ENCODE measurements around the gene PHF24. TPM values are rescaled to one million over a fixed set of nuclear protein-coding genes. Genes with fewer than 3 reads are reported as not detected.
A peak's percentile ranks its signal among the peaks of the same experiment; 100 is the strongest.

PHF24 gene
- total RNA-seq, 8 experiments from 2014 or later = 0.04 to 21.3 (median 0.93) TPM

- 50 to 90% (median 76%) methylated on average over 1 to 3 of the region's 3 CpGs; no CpG with 5 or more reads in 3 of the 10 experiments for WGBS, 10 experiments
- Histone ChIP-seq H3K4me3 (no peak overlapping the region), H3K4me1 (replicated peaks in 1 of 2) (no peaks in the 10 kb centered on the region), H3K27ac (no peak overlapping the region)
- ATAC-seq (replicated peaks in 6 of 8) = no peak
- in situ Hi-C loops (cut with MboI; ENCODE audit: low pct_unique_long_range_greater_than_20kb in 2 of 9, low sequenced_read_pairs in 9 of 9, unreplicated experiment in 9 of 9) = no loop called here
Measured at GRCh38 chr9:34962546-34962945, 4.5 kb downstream of the PHF24 start.

- 27 to 94% (median 53%) methylated on average over 1 to 2 of the region's 2 CpGs; no CpG with 5 or more reads in 5 of the 10 experiments for WGBS, 10 experiments
- no peak overlapping the region for H3K27ac ChIP-seq
- H3K4me1 ChIP-seq (replicated peaks in 1 of 2) = no peaks in the 10 kb centered on the region
Measured at GRCh38 chr9:34963552-34963951, 5.5 kb downstream of the PHF24 start.

DNA sequence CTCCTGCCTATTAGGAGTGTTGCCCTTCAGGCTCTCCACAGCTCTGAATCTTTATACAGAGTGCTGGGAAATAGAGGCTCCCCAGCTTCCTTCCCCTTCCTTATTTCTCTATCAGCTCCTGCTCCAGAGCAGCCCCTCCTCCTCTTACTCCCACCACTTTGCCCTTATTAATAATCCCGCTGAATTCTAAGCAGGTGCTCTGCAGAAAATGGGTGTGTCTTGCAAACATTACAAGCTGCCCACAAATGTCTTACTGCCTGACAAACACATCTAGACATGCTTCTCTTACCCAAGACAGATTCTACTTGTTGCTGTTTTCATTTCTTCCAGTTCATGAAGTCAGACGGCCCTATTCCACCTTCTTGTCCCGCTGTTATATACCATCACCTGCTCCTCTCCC, 6.4 kb downstream of the PHF24 start:
- in situ Hi-C loops (cut with MboI; ENCODE audit: low pct_unique_long_range_greater_than_20kb in 2 of 9, low sequenced_read_pairs in 9 of 9, unreplicated experiment in 9 of 9) = no loop called here
- no peaks in the 10 kb centered on the region for H3K4me1 ChIP-seq (replicated peaks in 1 of 2)

More at GRCh38 chr9:34963552-34963951, 5.5 kb downstream of the PHF24 start:
- in situ Hi-C loops (cut with MboI; ENCODE audit: low pct_unique_long_range_greater_than_20kb in 2 of 9, low sequenced_read_pairs in 9 of 9, unreplicated experiment in 9 of 9) = no loop called here
- peak in 1 of 8 experiments; percentile 49 for ATAC-seq (replicated peaks in 6 of 8)
- H3K4me3 ChIP-seq = no peak overlapping the region

GRCh38 chr9:34971146-34971811, 13.2 kb downstream of the PHF24 start:
- in situ Hi-C loops (cut with MboI; ENCODE audit: low pct_unique_long_range_greater_than_20kb in 2 of 9, low sequenced_read_pairs in 9 of 9, unreplicated experiment in 9 of 9) = no loop called here
- H3K4me1 ChIP-seq (replicated peaks in 1 of 2) = no peaks in the 10 kb centered on the region
- 23 to 94% (median 80%) methylated on average over 1 to 13 of the region's 21 CpGs; no CpG with 5 or more reads in 3 of the 10 experiments for WGBS, 10 experiments
- H3K27ac ChIP-seq = no peak overlapping the region
- no peak for ATAC-seq (replicated peaks in 6 of 8)
- H3K4me3 ChIP-seq = no peak overlapping the region

More for the DNA sequence above, 6.4 kb downstream of the PHF24 start:
- ATAC-seq (replicated peaks in 6 of 8) = no peak
- H3K4me3 ChIP-seq = no peak overlapping the region
- H3K27ac ChIP-seq = no peak overlapping the region
- WGBS, 10 experiments = 25 to 100% (median 44%) methylated on average over 1 to 3 of the region's 3 CpGs; no CpG with 5 or more reads in 3 of the 10 experiments

DNA sequence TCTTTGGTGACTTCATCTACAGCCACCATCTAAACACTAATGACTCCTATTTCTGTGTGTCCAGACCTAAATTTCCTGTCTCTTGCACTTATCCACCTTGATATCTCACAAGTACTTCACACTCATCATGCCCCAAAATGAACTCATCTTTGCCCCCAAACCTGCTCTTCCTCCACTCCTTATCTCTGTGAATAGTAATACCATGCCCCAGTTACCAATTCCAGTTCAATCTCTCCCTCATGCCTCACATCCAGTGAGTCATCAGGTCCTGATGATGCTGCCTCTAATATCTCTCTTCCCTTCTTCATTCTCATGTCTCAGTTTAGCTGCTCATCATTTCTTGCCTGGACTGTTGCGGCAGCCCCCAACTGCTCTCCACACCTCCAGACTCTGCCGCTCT, 16.6 kb downstream of the PHF24 start:
- Histone ChIP-seq H3K27ac (no peak overlapping the region), H3K4me1 (replicated peaks in 1 of 2) (no peaks in the 10 kb centered on the region), H3K4me3 (no peak overlapping the region)
- WGBS, 10 experiments = 75 to 100% (median 92%) methylated on average over 1 to 2 of the region's 2 CpGs; no CpG with 5 or more reads in 5 of the 10 experiments
- in situ Hi-C loops (cut with MboI; ENCODE audit: low pct_unique_long_range_greater_than_20kb in 2 of 9, low sequenced_read_pairs in 9 of 9, unreplicated experiment in 9 of 9) = no loop called here
- ATAC-seq (replicated peaks in 6 of 8) = peak in 1 of 8 experiments; percentile 46

GRCh38 chr9:34976441-34976840, 18.4 kb downstream of the PHF24 start:
- ATAC-seq (replicated peaks in 6 of 8) = no peak
- Histone ChIP-seq H3K27ac (no peak overlapping the region), H3K4me3 (no peak overlapping the region), H3K4me1 (replicated peaks in 1 of 2) (no peaks in the 10 kb centered on the region)
- WGBS, 10 experiments = 48 to 100% (median 72%) methylated on average over 1 to 7 of the region's 11 CpGs; no CpG with 5 or more reads in 4 of the 10 experiments
- in situ Hi-C loops (cut with MboI; ENCODE audit: low pct_unique_long_range_greater_than_20kb in 2 of 9, low sequenced_read_pairs in 9 of 9, unreplicated experiment in 9 of 9) = no loop called here

GRCh38 chr9:34976992-34977391, 18.9 kb downstream of the PHF24 start:
- ATAC-seq (replicated peaks in 6 of 8) = no peak
- 20 to 87% (median 48%) methylated on average over 1 to 5 of the region's 11 CpGs; no CpG with 5 or more reads in 6 of the 10 experiments for WGBS, 10 experiments
- in situ Hi-C loops (cut with MboI; ENCODE audit: low pct_unique_long_range_greater_than_20kb in 2 of 9, low sequenced_read_pairs in 9 of 9, unreplicated experiment in 9 of 9) = no loop called here
- H3K27ac ChIP-seq = no peak overlapping the region
- no peaks in the 10 kb centered on the region for H3K4me1 ChIP-seq (replicated peaks in 1 of 2)
- H3K4me3 ChIP-seq = no peak overlapping the region

GRCh38 chr9:34980181-34980761, 22.2 kb downstream of the PHF24 start:
- no peak for ATAC-seq (replicated peaks in 6 of 8)
- WGBS, 10 experiments = 0 to 90% (median 60%) methylated on average over 2 to 6 of the region's 11 CpGs; no CpG with 5 or more reads in 5 of the 10 experiments
- in situ Hi-C loops (cut with MboI; ENCODE audit: low pct_unique_long_range_greater_than_20kb in 2 of 9, low sequenced_read_pairs in 9 of 9, unreplicated experiment in 9 of 9) = loop anchor here in 2 of 9 experiments (10.0 kb wide), 1 partner anchor 85 kb away; a partner anchor contains a TSS
- Histone ChIP-seq H3K4me3 (no peak overlapping the region), H3K4me1 (replicated peaks in 1 of 2) (peaks cover 0 to 2% of the 10 kb centered on the region in 2 donors), H3K27ac (no peak overlapping the region)

- in situ Hi-C loops (cut with MboI; ENCODE audit: low pct_unique_long_range_greater_than_20kb in 2 of 9, low sequenced_read_pairs in 9 of 9, unreplicated experiment in 9 of 9) = loop anchor here in 2 of 9 experiments (10.0 kb wide), 1 partner anchor 88 kb away; a partner anchor contains a TSS
- H3K27ac ChIP-seq = no peak overlapping the region
Measured at GRCh38 chr9:34982361-34982760, 24.3 kb downstream of the PHF24 start.

GRCh38 chr9:34983209-34983608, 25.1 kb downstream of the PHF24 start:
- no peak overlapping the region for H3K27ac ChIP-seq
- H3K4me1 ChIP-seq (replicated peaks in 1 of 2) = peaks cover 24 to 28% of the 10 kb centered on the region in 2 donors
- ATAC-seq (replicated peaks in 6 of 8) = no peak
- 40 to 90% (median 80%) methylated on average over 1 to 2 of the region's 2 CpGs; no CpG with 5 or more reads in 7 of the 10 experiments for WGBS, 10 experiments
- in situ Hi-C loops (cut with MboI; ENCODE audit: low pct_unique_long_range_greater_than_20kb in 2 of 9, low sequenced_read_pairs in 9 of 9, unreplicated experiment in 9 of 9) = loop anchor here in 2 of 9 experiments (10.0 kb wide), 1 partner anchor 88 kb away; a partner anchor contains a TSS
- no peak overlapping the region for H3K4me3 ChIP-seq

More at GRCh38 chr9:34982361-34982760, 24.3 kb downstream of the PHF24 start:
- ATAC-seq (replicated peaks in 6 of 8) = no peak
- 17 to 100% (median 73%) methylated on average over 1 to 7 of the region's 7 CpGs; no CpG with 5 or more reads in 4 of the 10 experiments for WGBS, 10 experiments
- Histone ChIP-seq H3K4me3 (no peak overlapping the region), H3K4me1 (replicated peaks in 1 of 2) (peaks cover 20 to 23% of the 10 kb centered on the region in 2 donors)

DNA sequence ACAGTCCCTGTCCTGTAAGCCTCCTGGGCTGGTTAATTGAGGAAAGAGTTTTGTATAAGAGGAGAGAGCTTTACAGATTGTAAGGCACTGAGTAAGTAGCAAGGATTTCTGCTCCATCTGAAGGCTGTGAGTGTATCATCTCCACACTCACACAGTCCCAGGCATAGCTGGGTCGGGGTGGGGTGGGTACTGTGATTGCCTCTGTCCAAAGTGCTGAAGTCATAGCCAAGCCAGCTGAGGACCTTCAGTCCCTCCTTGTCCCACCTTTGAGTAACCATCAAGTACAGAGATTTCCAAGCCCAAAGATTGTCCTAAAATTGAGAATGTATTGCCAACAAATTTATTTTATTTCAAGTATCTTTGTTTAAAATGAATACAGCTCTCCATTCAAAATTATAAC, 26.0 kb downstream of the PHF24 start:
- ATAC-seq (replicated peaks in 6 of 8) = peak in 2 of 8 experiments; percentile 10 to 45
- H3K4me1 ChIP-seq (replicated peaks in 1 of 2) = peaks cover 30 to 31% of the 10 kb centered on the region in 2 donors
- no peak overlapping the region for H3K27ac ChIP-seq
- 0 to 17% methylated on average over 1 of the region's 1 CpG; no CpG with 5 or more reads in 8 of the 10 experiments for WGBS, 10 experiments
- in situ Hi-C loops (cut with MboI; ENCODE audit: low pct_unique_long_range_greater_than_20kb in 2 of 9, low sequenced_read_pairs in 9 of 9, unreplicated experiment in 9 of 9) = loop anchor here in 2 of 9 experiments (10.0 kb wide), 1 partner anchor 89 kb away; a partner anchor contains a TSS
- H3K4me3 ChIP-seq = no peak overlapping the region

GRCh38 chr9:34985311-34985899, 27.3 kb downstream of the PHF24 start:
- Histone ChIP-seq H3K4me1 (replicated peaks in 1 of 2) (peaks cover 30 to 31% of the 10 kb centered on the region in 2 donors), H3K27ac (no peak overlapping the region), H3K4me3 (no peak overlapping the region)
- no peak for ATAC-seq (replicated peaks in 6 of 8)
- in situ Hi-C loops (cut with MboI; ENCODE audit: low pct_unique_long_range_greater_than_20kb in 2 of 9, low sequenced_read_pairs in 9 of 9, unreplicated experiment in 9 of 9) = loop anchor here in 2 of 9 experiments (10.0 kb wide), 1 partner anchor 91 kb away; a partner anchor contains a TSS
- 0 to 50% (median 23%) methylated on average over 1 to 5 of the region's 7 CpGs; no CpG with 5 or more reads in 2 of the 10 experiments for WGBS, 10 experiments
